PFSK-1 (cell line): ENCODE results near the gene ZMAT5.

Experiments
- POLR2AphosphoS5 ChIP-seq: IDR thresholded peaks from 2 replicates; pipeline ENCODE4 v1.6.1; 2012; ENCODE audit warnings: low read depth, mild to moderate bottlenecking, control low read depth, low read length, moderate library complexity
- TAF1 ChIP-seq: IDR thresholded peaks from 2 replicates; pipeline ENCODE4 v1.6.1; 2012; ENCODE audit warnings: low read length, control low read depth, borderline replicate concordance; ENCODE audit not compliant: insufficient read depth

DNA sequence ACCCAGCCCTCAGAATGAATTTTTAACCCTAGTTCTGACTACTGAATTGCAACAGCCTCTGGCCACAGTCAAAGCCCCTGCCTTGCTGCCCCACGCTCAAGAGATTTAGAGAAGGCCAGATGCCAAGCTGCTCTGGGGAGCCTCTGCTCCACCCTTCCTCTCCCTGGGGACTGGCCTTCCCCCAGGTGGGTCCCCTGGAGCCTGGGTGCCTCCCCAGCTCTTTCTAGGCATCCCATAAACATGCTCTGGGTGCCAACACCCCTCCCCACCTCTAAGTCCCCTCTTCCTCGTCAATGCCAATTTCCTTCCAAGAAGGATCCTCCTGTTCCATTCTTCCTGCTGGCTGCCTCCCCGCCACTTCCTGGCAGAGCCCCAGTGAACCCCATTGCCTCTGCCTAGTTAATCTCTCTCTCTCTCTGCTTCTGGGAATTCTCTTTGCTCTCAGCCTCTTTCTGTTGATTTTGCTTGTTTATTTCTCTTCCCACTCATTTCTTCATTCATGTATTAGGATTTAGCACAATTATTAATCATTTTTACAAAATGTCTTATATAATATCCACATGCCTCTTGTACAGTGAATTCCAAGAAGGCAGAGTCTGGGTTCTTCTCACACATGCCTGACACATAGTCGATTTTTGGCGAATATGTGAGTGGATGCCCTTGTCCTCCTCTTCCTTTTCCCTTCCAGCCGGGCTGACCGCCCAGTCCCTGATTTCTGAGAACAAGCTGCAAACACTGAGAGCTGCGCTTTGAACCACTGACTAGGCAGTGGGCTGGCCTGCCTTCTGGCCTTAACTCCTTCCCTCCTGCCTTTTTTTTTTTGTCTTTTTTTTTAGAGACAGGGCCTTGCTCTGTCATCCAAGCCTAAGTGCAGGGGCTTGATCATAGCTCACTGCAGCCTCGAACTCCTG lies 17.9 kb upstream of the ZMAT5 start:
- TF ChIP-seq POLR2AphosphoS5: no peak
- no peak for TF ChIP-seq TAF1
